ENCODE measurements around the gene GDNF. TPM values are rescaled to one million over a fixed set of nuclear protein-coding genes. Genes with fewer than 3 reads are reported as not detected.
"Not testable (repeated sequence)": the region's sequence is repeated elsewhere in the genome, so short reads cannot be mapped to it uniquely, and the experiment has no call there.

The GDNF gene
- total RNA-seq, 1 experiment from 2014 or later, result not detected

GRCh38 chr5:37807015-37807414, 32.8 kb downstream of the GDNF start:
- H3K36me3 ChIP-seq, result no peaks in the 10 kb centered on the region
- no peaks in the 10 kb centered on the region for H3K27me3 ChIP-seq
- DNase-seq, result no peak
- no peak overlapping the region for H3K4me3 ChIP-seq
- H3K9me3 ChIP-seq, result no peaks in the 10 kb centered on the region

GRCh38 chr5:37806476-37806875, 33.4 kb downstream of the GDNF start:
- no peaks in the 10 kb centered on the region for H3K9me3 ChIP-seq
- no peak overlapping the region for H3K4me3 ChIP-seq
- no peaks in the 10 kb centered on the region for H3K36me3 ChIP-seq
- no peaks in the 10 kb centered on the region for H3K27me3 ChIP-seq
- no peak for DNase-seq

DNA sequence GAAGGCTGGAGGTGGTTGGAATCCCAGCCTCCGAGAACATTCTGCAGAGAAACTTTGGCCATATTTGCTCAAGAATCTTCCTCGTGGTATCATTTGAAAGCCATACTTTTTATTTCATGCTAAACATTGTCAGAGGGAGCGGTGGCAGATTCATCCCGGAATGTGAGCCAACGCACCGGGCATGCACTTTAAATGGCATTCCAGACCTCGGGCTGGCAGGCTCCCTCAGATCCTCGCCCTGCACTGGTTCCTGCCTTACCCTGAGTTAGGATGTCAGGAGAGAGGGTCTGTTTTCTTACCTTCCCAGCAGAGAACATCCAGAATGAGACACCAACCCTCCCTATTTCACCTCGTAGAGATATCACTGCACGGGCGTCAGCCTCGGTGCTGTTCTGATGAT, 33.8 kb downstream of the GDNF start:
- Histone ChIP-seq H3K36me3 (no peaks in the 10 kb centered on the region), H3K27me3 (no peaks in the 10 kb centered on the region), H3K9me3 (no peaks in the 10 kb centered on the region), H3K4me3 (no peak overlapping the region)
- no peak for DNase-seq

DNA sequence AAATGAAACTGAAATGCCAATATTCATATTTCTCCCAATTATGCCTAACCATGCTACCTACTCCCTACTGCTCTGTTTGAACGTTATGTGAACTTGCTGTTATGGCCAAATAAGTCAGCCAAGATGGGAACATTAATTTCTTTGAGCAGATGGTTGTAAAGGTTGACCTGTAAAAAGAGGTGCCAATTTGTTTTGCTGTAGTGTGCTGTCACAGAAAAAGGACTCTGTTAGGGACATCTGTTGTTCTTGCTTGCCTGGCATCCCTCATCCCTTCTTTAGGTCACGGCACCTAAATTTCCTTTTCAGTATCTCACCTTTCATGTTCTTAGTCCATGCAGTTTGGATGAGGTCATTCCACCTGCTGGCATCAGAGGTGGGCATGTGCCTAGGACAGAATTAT, 35.4 kb downstream of the GDNF start:
- H3K4me3 ChIP-seq, result no peak overlapping the region
- H3K9me3 ChIP-seq, result no peaks in the 10 kb centered on the region
- H3K27me3 ChIP-seq, result no peaks in the 10 kb centered on the region
- no peaks in the 10 kb centered on the region for H3K36me3 ChIP-seq
- DNase-seq, result no peak

DNA sequence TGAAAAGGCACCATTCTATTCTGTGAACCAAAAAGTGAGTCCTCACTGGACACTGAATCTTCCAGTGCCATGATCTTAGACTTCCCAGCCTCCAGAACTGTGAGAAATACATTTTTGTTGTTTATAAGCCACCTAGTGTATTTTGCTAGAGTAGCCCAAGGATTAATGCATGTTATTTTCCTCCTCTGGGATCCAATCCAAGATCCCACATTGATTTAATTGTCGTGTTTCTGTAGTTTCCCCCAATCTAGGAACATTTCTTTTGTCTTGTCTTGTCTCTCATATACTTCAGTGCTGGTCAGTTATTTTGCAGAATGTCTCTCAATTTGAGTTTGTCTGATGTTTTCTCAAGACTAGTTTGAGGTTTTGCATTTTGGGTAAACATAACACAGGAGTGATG, 36.4 kb downstream of the GDNF start:
- no peaks in the 10 kb centered on the region for H3K9me3 ChIP-seq
- H3K36me3 ChIP-seq, result no peaks in the 10 kb centered on the region
- no peak overlapping the region for H3K4me3 ChIP-seq
- no peak for DNase-seq
- no peaks in the 10 kb centered on the region for H3K27me3 ChIP-seq

DNA sequence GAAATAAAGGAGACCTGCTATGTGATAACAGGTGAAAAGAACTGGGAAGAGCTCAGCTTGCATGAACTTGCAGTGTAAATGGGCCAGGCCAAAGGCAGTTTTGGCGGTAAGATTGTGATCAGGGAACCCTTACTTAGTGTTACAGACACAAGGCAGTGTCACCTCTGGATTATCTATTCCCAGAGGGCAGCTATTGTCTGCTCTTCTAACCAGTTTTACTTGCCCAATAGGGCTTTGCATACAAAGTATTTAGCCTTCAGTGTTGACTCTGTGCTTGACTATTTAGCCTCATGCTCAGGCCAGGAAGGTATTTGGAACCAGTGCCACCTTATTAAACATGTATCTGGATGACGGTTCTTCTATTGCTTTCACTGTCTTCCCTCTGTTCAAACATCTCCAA, 38.3 kb downstream of the GDNF start:
- H3K27me3 ChIP-seq, result no peaks in the 10 kb centered on the region
- no peak overlapping the region for H3K4me3 ChIP-seq
- no peak for DNase-seq
- no peaks in the 10 kb centered on the region for H3K36me3 ChIP-seq
- no peaks in the 10 kb centered on the region for H3K9me3 ChIP-seq

DNA sequence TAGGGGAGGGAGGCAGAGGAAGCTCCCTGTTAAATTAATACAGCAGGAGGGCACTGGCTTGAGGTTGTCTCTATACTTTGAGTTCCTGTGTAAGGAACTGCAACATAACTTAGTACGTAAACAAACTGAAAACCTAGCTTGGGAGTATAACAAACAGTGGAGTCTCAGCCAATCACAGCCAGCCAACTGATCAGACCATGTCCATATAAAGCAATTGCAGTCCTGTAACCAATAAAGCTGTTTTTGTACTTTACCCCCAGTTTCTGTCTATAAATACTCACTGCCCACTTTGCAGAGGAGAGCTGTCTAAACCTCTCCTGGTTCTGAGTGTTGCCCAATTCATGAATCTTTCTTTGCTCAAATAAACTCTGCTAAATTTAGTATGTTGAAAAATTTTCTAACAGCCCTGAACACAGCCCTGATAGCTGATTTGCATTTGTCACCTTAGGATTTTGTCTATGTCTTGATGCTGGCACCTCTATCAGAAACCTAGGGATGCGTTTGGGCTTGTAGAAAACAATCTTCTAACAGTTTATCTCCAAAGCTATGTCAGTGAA, 39.9 kb downstream of the GDNF start:
- Histone ChIP-seq H3K9me3 (no peaks in the 10 kb centered on the region), H3K4me3 (no peak overlapping the region), H3K27me3 (no peaks in the 10 kb centered on the region), H3K36me3 (no peaks in the 10 kb centered on the region)
- DNase-seq, result no peak

- not testable (repeated sequence) for DNase-seq, H3K9me3 ChIP-seq, H3K27me3 ChIP-seq, H3K36me3 ChIP-seq, H3K4me3 ChIP-seq
These were observed 43.4 kb downstream of the GDNF start for GRCh38 chr5:37796435-37796834.

DNA sequence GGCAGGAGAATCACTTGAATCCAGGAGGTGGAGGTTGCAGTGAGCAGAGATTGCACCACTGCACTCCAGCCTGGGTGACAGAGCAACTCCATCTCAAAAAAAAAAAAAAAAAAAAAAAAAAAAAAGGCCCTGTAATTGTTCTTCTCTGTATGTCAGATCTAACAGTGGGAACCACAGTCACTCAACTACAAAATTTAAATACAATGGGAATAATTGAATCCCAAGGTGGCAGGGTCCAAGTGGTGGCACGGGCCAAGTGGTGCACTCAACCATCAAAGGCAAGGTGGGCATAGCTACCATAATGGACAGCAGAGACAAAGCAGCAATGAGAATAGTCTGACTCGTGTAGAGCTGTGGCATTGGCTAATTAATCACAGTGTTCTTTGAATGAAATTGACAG, 44.5 kb downstream of the GDNF start:
- not testable (repeated sequence) for H3K27me3 ChIP-seq, DNase-seq, H3K4me3 ChIP-seq, H3K9me3 ChIP-seq, H3K36me3 ChIP-seq

DNA sequence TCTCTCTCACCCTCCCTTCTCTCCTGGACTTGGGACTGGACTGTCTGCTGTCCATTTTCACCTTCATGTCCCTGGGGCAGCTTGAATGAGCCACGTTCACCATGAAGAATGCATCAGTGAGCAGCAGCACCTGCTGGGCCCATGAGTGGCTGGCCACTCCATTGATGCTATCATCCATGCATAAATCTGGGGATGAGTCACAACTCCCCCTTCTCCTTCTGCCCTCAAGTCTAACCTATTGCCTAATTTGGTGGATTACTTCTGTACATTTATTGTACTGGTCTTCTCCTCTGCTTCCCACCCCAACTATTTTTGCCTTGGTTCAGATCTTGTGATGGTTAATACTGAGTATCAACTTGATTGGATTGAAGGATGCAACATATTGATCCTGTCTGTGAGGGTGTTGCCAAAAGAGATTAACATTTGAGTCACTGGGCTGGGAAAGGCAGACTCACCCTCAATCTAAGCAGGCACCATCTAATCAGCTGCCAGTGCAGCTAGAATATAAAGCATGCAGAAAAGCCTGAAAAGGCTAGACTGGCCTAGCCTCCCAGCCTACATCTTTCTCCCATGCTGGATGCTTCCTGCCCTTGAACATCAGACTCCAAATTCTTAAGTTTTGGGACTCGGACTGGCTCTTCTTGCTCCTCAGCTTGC, 46.7 kb downstream of the GDNF start:
- no peaks in the 10 kb centered on the region for H3K27me3 ChIP-seq
- H3K9me3 ChIP-seq, result no peaks in the 10 kb centered on the region
- no peaks in the 10 kb centered on the region for H3K36me3 ChIP-seq
- H3K4me3 ChIP-seq, result no peak overlapping the region
- DNase-seq, result peak; percentile 56

- no peaks in the 10 kb centered on the region for H3K9me3 ChIP-seq
- no peaks in the 10 kb centered on the region for H3K27me3 ChIP-seq
- no peaks in the 10 kb centered on the region for H3K36me3 ChIP-seq
- H3K4me3 ChIP-seq, result no peak overlapping the region
- DNase-seq, result no peak
These were observed 48.5 kb downstream of the GDNF start for GRCh38 chr5:37791321-37791720.

DNA sequence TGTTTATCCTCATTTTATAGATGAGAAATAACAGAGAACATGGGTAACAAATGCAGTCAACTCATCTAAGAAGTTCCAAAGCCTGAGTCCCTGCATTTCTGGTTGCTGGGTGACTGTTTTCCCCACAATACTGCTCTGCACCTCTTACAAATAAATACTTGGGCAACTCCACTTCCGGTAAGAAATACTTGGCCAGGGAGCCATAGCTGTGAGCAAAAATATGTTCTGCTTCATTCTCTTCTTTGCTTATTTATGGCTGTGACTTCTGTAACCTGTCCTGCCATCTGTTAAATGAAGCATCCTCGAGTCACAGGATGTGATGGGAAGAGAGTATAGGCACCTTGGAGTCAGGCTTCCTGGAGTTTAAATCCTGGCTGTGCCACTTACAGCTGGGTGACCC, 49.9 kb downstream of the GDNF start:
- H3K36me3 ChIP-seq, result no peaks in the 10 kb centered on the region
- H3K4me3 ChIP-seq, result no peak overlapping the region
- H3K27me3 ChIP-seq, result no peaks in the 10 kb centered on the region
- DNase-seq, result no peak
- peaks cover 2% of the 10 kb centered on the region; the same call in 1 of the 2 replicates for H3K9me3 ChIP-seq

DNA sequence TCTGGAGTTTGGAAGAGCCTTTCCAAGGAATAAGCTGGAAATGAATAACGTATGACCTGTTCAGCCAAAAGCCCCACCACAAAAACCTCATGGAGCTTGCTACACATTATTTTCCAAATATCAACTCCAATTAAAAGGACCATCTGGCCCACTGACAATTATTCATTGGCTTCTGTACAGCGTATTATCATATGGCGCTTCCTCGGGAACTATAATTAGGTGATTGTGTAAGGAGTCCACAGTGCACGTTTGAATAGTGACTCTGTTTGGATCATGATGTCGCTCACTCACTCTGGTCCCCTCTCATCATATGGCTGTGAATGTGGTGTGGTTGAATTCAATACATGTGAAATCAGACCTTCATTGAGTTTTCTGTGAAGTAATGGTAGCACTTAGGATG, 52.1 kb downstream of the GDNF start:
- Histone ChIP-seq H3K9me3 (peaks cover 2% of the 10 kb centered on the region; the same call in 1 of the 2 replicates), H3K36me3 (no peaks in the 10 kb centered on the region), H3K27me3 (no peaks in the 10 kb centered on the region), H3K4me3 (no peak overlapping the region)
- no peak for DNase-seq

- Histone ChIP-seq H3K27me3 (no peaks in the 10 kb centered on the region), H3K36me3 (no peaks in the 10 kb centered on the region), H3K9me3 (peaks cover 2% of the 10 kb centered on the region; the same call in 1 of the 2 replicates), H3K4me3 (no peak overlapping the region)
- DNase-seq, result no peak
These were observed 52.9 kb downstream of the GDNF start for GRCh38 chr5:37786862-37787519.

DNA sequence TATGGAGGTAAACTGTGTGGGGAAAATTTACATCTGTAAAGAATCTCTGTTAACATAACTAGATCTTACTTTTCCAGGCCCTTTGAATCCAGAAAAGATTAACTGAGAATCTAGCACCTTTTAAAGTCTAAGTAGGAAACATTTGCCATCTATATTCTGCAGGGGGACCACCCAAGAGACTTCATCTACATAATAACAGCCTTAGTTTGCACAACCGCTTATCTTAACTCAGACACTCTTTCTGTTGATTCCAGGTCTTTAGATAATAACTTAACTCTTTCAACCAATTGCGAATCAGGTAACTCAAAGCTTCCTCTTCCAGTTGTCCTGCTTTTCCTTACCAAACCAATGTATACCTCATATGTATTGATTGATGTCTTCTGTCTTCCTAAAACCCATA, 53.4 kb downstream of the GDNF start:
- no peak for DNase-seq
- H3K4me3 ChIP-seq, result no peak overlapping the region
- H3K36me3 ChIP-seq, result no peaks in the 10 kb centered on the region
- H3K27me3 ChIP-seq, result no peaks in the 10 kb centered on the region
- peaks cover 2% of the 10 kb centered on the region; the same call in 1 of the 2 replicates for H3K9me3 ChIP-seq

GRCh38 chr5:37781409-37781808, 58.4 kb downstream of the GDNF start:
- not testable (repeated sequence) for DNase-seq, H3K27me3 ChIP-seq, H3K9me3 ChIP-seq, H3K36me3 ChIP-seq, H3K4me3 ChIP-seq

DNA sequence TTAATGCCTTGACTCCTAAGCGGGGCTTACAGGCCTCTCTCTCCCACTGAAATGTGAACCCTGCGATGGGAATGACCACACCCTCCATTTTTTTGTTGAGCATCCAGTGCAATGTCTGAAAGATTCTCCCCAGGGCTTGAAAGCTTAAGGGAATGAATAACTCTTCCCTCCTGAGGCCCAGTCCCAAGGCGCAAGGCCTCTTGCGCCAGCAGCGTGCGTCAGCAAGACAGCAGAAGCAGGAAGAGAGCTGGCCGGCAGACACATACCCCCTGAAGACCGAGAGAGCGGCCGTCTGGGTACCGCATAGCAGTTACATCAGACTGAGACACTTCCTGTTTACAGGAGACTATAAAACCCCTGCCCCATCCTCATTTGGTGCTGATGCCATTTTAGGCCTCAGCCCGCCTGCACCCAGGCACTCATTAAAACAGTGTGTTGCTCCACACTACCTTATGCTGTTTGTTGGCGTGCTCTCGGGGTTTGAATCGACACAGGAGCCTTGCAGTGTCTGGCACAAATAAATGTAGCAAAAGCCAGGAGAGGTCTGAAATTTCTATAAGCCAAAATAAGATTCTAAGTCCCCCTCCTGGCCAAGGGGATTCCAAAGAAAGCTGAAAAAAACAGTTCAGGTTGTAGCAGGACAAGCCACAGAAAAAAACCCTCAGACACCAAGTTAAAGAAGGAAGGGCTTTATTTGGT, 62.3 kb downstream of the GDNF start:
- DNase-seq, result peak; percentile 6
- no peak overlapping the region for H3K4me3 ChIP-seq
- H3K36me3 ChIP-seq, result no peaks in the 10 kb centered on the region
- H3K27me3 ChIP-seq, result no peaks in the 10 kb centered on the region
- peaks cover 7% of the 10 kb centered on the region for H3K9me3 ChIP-seq
